ENCODE results near the gene ERF. TPM values are rescaled to one million over a fixed set of nuclear protein-coding genes. Genes with fewer than 3 reads are reported as not detected.

ERF gene
- total RNA-seq, 1 donor from 2014 or later: 28.0 TPM

- Mint-ChIP-seq H3K36me3 (ENCODE audit: unreplicated experiment) (peaks cover 4% of the 10 kb centered on the region), H3K27me3 (ENCODE audit: unreplicated experiment) (peaks cover 6% of the 10 kb centered on the region), H3K4me3 (ENCODE audit: unreplicated experiment) (no peak overlapping the region), H3K9me3 (ENCODE audit: unreplicated experiment) (peaks cover 15% of the 10 kb centered on the region), H3K4me1 (ENCODE audit: low read depth, unreplicated experiment) (peaks cover 4% of the 10 kb centered on the region), H3K27ac (ENCODE audit: unreplicated experiment) (no peak overlapping the region)
- peak; percentile 38 for DNase-seq
- no peak for TF ChIP-seq CTCF (IDR thresholded peaks at IDR 0.05; ENCODE audit: partially characterized antibody, unreplicated experiment)
Observed at GRCh38 chr19:42293540-42293939, 38.6 kb upstream of the ERF start.

DNA sequence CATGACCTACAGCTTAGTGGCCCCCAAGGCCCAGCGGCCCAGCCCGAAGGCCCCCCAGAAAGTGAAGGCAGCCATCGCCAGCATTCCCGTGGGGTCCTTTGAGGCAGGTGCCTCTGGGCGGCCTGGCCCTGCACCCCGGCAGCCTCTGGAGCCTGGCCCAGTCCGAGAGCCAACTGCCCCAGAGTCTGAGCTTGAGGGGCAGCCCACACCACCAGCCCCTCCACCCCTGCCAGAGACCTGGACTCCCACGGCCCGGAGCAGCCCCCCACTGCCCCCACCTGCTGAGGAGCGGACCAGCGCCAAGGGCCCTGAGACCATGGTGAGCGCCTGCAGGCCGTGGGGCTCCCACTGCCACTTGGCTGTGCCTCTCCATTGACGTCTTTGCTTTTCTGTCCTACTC is 38.0 kb upstream of the ERF start:
- Mint-ChIP-seq H3K27ac (ENCODE audit: unreplicated experiment) (no peak overlapping the region), H3K4me1 (ENCODE audit: low read depth, unreplicated experiment) (peaks cover 4% of the 10 kb centered on the region), H3K27me3 (ENCODE audit: unreplicated experiment) (peaks cover 6% of the 10 kb centered on the region), H3K9me3 (ENCODE audit: unreplicated experiment) (peaks cover 15% of the 10 kb centered on the region), H3K36me3 (ENCODE audit: unreplicated experiment) (peaks cover 4% of the 10 kb centered on the region), H3K4me3 (ENCODE audit: unreplicated experiment) (no peak overlapping the region)
- TF ChIP-seq CTCF (IDR thresholded peaks at IDR 0.05; ENCODE audit: partially characterized antibody, unreplicated experiment): no peak
- DNase-seq: peak; percentile 14

- Mint-ChIP-seq H3K9me3 (ENCODE audit: unreplicated experiment) (peaks cover 13% of the 10 kb centered on the region), H3K36me3 (ENCODE audit: unreplicated experiment) (peaks cover 4% of the 10 kb centered on the region), H3K27ac (ENCODE audit: unreplicated experiment) (peak overlapping the region; percentile 64), H3K4me1 (ENCODE audit: low read depth, unreplicated experiment) (peaks cover 4% of the 10 kb centered on the region), H3K4me3 (ENCODE audit: unreplicated experiment) (no peak overlapping the region), H3K27me3 (ENCODE audit: unreplicated experiment) (peaks cover 6% of the 10 kb centered on the region)
- peak; percentile 11 for DNase-seq
- TF ChIP-seq CTCF (IDR thresholded peaks at IDR 0.05; ENCODE audit: partially characterized antibody, unreplicated experiment): no peak
Observed at GRCh38 chr19:42292042-42292960, 37.4 kb upstream of the ERF start.

GRCh38 chr19:42291435-42291810 is 36.5 kb upstream of the ERF start:
- no peak for TF ChIP-seq CTCF (IDR thresholded peaks at IDR 0.05; ENCODE audit: partially characterized antibody, unreplicated experiment)
- Mint-ChIP-seq H3K27ac (ENCODE audit: unreplicated experiment) (peak overlapping the region; percentile 64), H3K4me3 (ENCODE audit: unreplicated experiment) (peak overlapping the region; percentile 74), H3K9me3 (ENCODE audit: unreplicated experiment) (peaks cover 10% of the 10 kb centered on the region), H3K27me3 (ENCODE audit: unreplicated experiment) (peaks cover 7% of the 10 kb centered on the region), H3K4me1 (ENCODE audit: low read depth, unreplicated experiment) (peaks cover 4% of the 10 kb centered on the region), H3K36me3 (ENCODE audit: unreplicated experiment) (peaks cover 4% of the 10 kb centered on the region)
- no peak for DNase-seq

Data from glutamatergic neuron (in vitro differentiated cells).